SH-SY5Y (cell line): ENCODE data around the gene PPP3CA.

Source experiments
- GATA2 ChIP-seq: IDR thresholded peaks from 2 replicates; pipeline ENCODE4 v1.6.1; 2011; ENCODE audit warnings: mild to moderate bottlenecking, low read depth, low read length
- GATA3 ChIP-seq: IDR thresholded peaks from 2 replicates; pipeline ENCODE4 v1.6.1; 2011; ENCODE audit warnings: low read depth, mild to moderate bottlenecking, low read length, moderate library complexity

Gene PPP3CA

DNA sequence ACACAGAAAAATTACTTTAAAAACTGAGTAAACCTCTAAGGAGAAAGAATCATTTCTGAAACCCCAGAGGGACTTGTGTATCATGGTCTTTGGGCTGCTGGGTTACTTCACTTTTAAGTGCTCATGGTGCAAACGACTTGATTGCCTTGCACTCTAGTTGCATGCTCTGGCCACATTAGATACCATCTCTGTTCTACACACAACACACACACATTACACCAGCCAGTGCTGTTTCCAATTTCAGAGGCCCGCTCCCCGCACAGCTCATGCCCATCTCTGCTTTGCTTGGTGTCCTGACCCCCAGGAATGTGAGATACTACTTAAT is 2.1 kb downstream of the PPP3CA start:
- TF ChIP-seq GATA3 = peak; percentile 65
- TF ChIP-seq GATA2 = peak; percentile 87

DNA sequence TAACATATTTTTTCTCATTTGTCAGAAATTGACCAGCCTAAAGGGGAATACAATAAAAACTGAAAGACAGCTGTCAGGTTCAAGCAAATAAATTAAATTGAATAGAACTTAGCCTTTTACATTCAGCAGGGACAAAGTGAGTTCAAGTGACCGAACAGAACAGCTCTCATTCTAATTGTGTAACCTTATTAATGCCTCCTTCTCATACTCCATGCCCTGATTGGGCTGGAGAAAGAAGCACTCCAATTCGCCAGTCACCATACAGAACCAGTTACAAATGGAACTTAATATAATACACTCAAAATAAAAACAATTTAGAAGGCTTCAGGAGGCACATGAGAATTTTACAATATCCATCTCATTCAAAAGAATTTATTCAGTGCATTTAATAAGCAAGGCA is 8.0 kb downstream of the PPP3CA start:
- TF ChIP-seq GATA3 = no peak
- no peak for TF ChIP-seq GATA2

DNA sequence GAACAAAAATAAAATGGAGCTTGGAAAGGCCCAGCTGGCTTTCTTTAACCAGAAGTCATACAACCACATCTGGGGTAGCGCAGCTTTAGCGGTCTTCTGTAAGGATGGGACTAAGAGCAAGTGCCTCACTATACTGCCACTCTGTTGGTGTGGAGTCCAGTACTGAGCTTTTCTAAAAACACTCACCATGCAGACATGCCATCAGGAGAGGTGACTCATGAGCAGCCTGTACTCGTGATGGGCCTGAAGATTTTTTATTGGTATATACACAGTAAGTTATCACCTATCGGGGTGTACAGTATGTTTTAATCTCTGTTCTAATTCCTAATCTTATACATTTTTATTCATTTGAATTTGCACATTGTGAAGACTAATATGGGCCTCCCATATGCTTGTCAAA is 9.6 kb downstream of the PPP3CA start:
- TF ChIP-seq GATA2 (no peak), GATA3 (no peak)

DNA sequence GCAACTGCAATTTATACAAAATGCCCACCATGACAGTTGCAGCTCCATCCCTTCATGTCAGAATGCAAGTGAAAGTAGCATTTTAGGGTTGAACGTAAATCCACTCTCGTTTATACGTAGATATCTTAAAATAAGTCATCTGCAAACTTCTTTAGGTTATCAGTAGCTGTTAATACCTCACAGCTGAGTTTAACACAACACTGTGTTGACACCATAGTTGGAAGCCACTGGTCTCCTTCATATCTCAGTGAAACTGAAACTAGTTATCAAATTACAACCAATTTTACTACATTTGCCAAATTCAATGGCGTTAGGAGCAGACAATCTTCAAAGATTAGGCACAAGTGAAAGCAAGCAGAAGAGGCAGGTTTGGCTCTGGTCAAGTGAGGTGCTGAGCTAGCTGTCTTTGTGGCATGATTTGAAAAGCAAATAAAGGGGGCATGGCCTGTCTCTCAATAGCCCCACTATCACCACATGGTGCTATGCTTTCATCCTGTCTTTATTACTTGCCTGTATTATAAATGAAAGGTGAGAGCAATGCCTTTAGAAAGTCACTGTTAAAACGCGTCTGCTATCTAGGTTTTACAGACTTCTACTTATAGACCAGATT is 12.3 kb downstream of the PPP3CA start:
- TF ChIP-seq GATA2 (no peak), GATA3 (no peak)

DNA sequence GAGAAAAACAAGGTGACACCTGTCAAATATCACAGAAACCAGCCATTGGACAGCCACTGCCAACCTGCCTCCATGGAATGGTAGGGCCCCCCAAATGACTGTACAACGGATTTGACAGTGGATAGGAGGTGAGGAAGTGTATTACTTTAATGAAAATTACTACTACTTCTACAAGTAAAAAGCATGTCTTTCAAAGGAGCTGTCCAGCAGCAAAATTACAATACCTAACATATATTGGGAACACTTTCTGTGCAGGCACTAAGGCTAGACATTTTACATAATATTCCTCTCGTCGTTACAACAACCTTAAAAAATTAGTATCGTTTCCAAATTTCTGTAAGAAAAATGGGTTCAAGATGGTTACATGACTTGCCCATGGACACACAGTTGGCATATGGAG is 14.9 kb downstream of the PPP3CA start:
- TF ChIP-seq GATA3 (no peak), GATA2 (no peak)

DNA sequence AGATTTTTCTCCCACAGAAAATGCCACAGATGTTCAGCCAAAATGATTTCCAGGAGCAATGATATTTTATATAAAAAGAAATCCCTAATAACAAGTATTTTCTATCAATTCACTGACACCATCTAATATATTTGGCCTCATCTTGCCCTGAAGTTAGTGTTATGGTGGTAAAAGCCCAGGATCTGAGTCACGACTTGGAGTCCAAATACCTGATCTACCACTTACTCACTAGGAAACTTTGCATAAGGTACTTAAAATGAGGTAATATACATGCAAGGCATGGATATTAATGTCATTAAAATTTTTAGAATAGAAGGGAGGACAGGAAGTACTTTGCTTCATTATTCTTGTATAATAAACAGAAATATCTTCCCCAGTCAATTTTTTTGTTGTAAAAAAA is 16.3 kb downstream of the PPP3CA start:
- TF ChIP-seq GATA3 (no peak), GATA2 (no peak)

DNA sequence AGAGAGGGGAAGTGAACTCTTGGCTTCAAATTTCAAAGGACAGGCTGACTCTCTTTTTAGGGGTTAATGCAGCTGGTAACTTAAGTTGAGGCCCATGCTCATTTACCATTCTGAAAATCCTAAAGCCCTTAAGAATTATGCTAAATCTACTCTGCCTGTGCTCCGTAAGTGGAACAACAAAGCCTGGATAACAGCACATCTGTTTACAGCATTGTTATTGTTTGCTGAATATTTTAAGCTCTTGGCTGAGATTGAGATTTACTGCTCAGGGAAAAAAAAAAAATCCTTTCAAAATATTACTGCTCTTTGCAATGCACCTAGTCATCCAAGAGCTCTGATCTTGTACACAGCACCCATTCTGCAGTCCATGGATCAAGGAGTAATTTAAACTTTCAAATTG is 17.7 kb downstream of the PPP3CA start:
- no peak for TF ChIP-seq GATA3
- TF ChIP-seq GATA2 = no peak

DNA sequence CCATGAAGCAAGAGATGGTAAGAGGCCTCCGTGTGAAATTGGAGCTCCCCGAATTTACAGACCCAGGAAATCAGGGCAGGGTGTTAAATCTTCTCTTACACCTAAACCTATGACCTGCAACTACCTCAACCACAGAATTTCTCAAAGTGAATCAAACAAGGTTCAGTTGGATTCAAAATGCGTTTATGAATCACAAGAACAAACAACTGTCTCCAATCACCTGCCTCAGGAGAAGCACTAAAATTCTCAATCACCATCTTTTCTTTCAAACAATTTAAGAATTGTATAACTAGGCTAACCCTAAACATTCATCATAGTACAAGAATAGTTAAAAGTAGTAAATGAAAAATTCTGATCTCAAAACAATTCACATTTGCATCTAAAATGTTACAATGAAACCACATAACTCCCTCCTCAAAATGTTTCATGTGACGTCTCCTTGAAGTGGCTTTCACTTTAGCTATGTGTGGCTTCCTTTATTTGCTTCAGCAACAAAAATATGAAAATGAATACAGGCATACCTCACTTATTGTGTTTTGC is 19.2 kb downstream of the PPP3CA start:
- no peak for TF ChIP-seq GATA2
- no peak for TF ChIP-seq GATA3

DNA sequence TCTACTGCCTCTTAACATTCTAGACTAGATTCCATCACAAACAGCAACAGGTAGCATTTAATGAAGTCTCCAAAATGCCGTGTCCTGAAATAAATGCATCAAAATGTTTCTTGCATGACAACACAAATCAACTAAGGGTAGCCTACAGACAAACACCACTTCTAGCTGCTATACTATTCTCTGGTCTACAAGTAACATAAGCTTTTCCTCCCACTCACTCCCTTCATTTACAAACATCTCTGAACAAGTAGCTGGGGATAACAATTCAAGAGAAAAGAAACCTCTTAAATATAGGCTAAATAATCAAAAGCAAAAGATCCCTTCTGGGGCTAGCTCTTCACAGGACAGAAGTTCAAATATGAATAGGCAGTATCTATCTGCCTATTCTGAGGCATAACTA is 20.8 kb downstream of the PPP3CA start:
- TF ChIP-seq GATA2 = no peak
- TF ChIP-seq GATA3 = no peak

DNA sequence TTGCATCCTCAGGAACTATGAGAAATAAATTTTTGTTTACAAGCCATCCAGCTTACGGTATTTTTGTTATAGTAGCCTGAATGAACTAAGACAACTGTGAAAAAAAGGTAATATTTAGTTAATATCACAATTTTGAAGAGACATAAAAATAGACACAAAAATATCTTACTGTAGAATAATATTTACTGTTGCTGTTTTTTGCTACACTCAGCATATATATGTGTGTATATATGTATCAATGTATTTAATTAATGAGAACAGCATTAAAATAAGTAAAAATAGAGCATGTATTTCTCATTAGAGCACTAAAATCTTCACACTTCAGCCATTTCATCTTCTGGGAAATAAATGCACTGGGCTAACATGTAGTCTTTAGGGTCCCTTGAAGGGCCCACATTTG is 24.6 kb downstream of the PPP3CA start:
- TF ChIP-seq GATA3 (no peak), GATA2 (no peak)

DNA sequence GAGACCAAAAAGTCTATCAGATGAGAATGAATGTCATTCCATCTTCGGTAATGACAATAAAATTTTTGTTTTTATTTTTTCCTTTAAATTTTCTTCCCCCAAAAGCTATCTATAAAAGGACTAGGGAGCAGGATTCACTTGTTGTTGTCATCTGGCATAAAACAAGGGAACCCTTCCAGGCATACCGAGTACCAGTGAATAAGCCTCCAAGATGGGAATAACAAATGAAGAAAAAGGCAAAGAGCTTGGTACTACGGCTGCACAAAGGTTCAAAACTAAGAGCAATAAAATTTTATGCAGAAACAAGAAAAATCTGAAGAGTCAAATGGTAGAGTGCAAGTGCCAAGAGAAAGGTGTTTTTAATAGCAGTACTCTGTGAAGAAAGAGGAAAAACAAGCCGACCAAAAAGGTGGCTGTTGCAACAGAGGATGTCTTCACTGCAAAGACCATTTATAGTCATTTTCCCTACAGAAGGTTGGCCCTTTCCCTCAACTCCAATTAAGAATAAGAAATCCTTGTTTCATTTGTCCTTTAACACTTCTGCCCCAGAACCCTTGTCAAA is 25.8 kb downstream of the PPP3CA start:
- no peak for TF ChIP-seq GATA2
- TF ChIP-seq GATA3 = no peak

DNA sequence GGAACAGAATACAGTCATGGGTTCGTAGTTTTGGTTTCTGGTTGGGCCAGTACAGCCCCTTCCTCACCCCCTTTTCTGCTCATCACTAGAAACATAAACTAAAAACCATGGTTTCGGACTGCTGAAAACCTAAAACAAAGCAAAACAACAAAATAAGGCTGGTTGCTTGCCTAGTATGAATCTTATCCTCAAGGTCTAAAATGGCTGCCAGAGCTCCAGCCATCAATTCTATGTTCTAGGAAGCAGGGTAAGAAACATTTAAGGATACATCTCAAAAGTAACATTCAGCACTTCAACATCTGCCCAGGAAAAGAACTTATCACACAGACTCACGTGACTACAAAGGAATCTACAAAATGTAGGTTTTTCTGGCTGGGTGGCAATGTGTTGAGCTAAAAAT is 31.5 kb downstream of the PPP3CA start:
- TF ChIP-seq GATA3 = no peak
- no peak for TF ChIP-seq GATA2

DNA sequence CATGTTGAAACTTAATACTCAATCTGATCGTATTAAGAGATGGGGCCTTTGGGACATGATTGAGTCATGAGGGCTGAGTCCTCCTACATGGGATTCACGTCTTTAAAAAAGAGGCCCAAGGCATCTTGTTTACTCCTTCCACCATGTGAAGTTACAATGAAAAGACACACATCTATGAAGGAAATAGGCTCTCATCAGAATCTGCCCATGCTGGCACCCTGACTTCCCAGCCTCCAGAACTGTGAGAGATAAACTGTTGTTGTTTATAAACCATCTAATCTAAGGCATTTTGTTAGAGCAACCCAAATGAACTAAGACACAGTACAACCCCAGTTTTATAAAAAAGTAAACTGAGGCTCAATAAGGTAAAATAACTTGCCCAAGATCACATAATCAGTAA is 32.3 kb downstream of the PPP3CA start:
- TF ChIP-seq GATA2 (no peak), GATA3 (no peak)

DNA sequence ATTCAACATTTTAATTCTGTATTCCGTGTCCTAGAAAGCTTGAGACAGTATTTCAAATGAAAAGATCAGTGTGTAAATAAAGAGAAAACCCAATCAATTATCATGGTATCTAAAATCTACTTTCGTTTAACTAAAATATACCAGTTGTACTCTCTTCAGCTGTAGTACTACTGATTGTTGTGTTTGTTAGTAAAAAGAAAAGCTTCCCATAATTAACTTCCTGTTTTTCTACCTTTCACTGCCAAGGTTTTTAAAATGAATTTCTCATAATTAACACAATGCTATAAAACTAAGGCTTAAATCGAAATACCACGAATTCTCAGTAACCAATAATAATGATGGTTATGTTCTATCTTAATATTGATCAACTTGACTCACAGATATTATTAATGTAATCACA is 37.4 kb downstream of the PPP3CA start:
- TF ChIP-seq GATA3 (no peak), GATA2 (no peak)

DNA sequence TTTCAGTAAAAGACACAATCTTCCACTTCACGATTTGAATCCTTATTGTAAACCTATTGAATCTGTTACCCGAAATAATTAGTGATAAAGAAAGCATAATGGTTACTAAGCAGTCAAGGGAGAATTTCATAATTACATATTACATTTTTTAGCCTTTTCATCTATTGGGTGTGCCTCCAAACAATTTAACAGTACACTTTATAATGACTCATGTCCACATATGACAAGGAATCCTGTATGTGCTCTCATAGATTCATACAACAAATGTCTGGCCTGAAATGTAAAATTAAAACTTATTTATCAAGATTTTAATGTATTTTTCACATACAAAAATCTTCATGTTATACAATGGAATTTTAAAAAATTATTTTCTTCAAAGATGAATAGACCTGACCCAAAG is 39.4 kb downstream of the PPP3CA start:
- no peak for TF ChIP-seq GATA3
- no peak for TF ChIP-seq GATA2
